Posterior vena cava (tissue), 2 donors: ENCODE data around the gene HES4. TPM values are rescaled to one million over a fixed set of nuclear protein-coding genes. Genes with fewer than 3 reads are reported as not detected.

Experiments used
- DNase-seq: peaks from one replicate; pipeline ENCODE4 v3.0.0-alpha.2; 2020; ENCODE audit warnings: low spot score
- intact Hi-C, 2 donors: fragments of 100-400 bp; cut with DNase I; formaldehyde crosslinking; loops; one replicate each; pipeline versions ENCODE4 v1.14.1 to v1.14.2; 2022 to 2023
- long read RNA-seq, 2 donors: library from polyadenylated mRNA; unstranded; transcript quantifications; one replicate each; pipeline ENCODE4 v2.0.0, GENCODE V29; 2020 to 2021
- total RNA-seq, 2 donors: library from RNA; stranded (reverse); fragmentation: NEBNext Ultra II Directional; extraction: Animal tissue kit (Norgen Biotek cat#: 25700); gene quantifications; one replicate each; pipeline ENCODE4 v1.2.1, GENCODE V29; 2021
- donor health status: DM: yes; HTN: yes; CAD: no.
- donor health status: DM: yes; HTN: yes; CAD: no.

Gene HES4
- 10 to 100 TPM; 53.5 to 54.4 TPM for total RNA-seq
- long read RNA-seq, donor 1, transcript HES4-203 (2 exons, 1,038 nt), result minor isoform, 6 of 34 reads
- long read RNA-seq, donor 1, transcript HES4-202 (3 exons, 1,040 nt), result minor isoform, 5 of 34 reads
- long read RNA-seq, donor 1, transcript HES4-201 (4 exons, 899 nt), result major isoform, 12 of 34 reads
- long read RNA-seq, donor 1, partial matches to known transcripts, result 2 of 34 reads
- long read RNA-seq, donor 1, other reads (novel, unspliced or antisense), result 5 of 34 reads
- long read RNA-seq, donor 2, result 0 reads

GRCh38 chr1:999725-1000356 is at the start of gene HES4:
Gene HES4 (minus strand): TSS chr1:1000097. CDS start chr1:999973, 124 bp downstream.
- intact Hi-C loops, result no loop called here
- peak; percentile 97 for DNase-seq

- no peak for DNase-seq
- intact Hi-C loops, result no loop called here
Observed at GRCh38 chr1:1048765-1049164, 48.9 kb upstream of the HES4 start.

GRCh38 chr1:1047963-1048362 is 48.1 kb upstream of the HES4 start:
- no peak for DNase-seq
- intact Hi-C loops, result no loop called here

- no peak for DNase-seq
- intact Hi-C loops, result no loop called here
Observed at GRCh38 chr1:1047407-1047806, 47.5 kb upstream of the HES4 start.

GRCh38 chr1:1046767-1047166 is 46.9 kb upstream of the HES4 start:
- intact Hi-C loops, result no loop called here
- DNase-seq, result no peak

GRCh38 chr1:1046243-1046642 is 46.3 kb upstream of the HES4 start:
- no peak for DNase-seq
- intact Hi-C loops, result no loop called here

GRCh38 chr1:1045129-1045528 is 45.2 kb upstream of the HES4 start:
- intact Hi-C loops, result no loop called here
- DNase-seq, result no peak

- DNase-seq, result no peak
- intact Hi-C loops, result no loop called here
Observed at GRCh38 chr1:1044455-1045078, 44.7 kb upstream of the HES4 start.

GRCh38 chr1:1043921-1044320 is 44.0 kb upstream of the HES4 start:
- DNase-seq, result no peak
- intact Hi-C loops, result no loop called here

GRCh38 chr1:1043411-1043810 is 43.5 kb upstream of the HES4 start:
- intact Hi-C loops, result no loop called here
- no peak for DNase-seq

GRCh38 chr1:1042835-1043234 is 42.9 kb upstream of the HES4 start:
- intact Hi-C loops, result no loop called here
- no peak for DNase-seq

GRCh38 chr1:1041873-1042272 is 42.0 kb upstream of the HES4 start:
- no peak for DNase-seq
- intact Hi-C loops, result no loop called here

GRCh38 chr1:1041092-1041523 is 41.2 kb upstream of the HES4 start:
- intact Hi-C loops, result no loop called here
- DNase-seq, result no peak

GRCh38 chr1:1040004-1040991 is 40.4 kb upstream of the HES4 start:
- intact Hi-C loops, result no loop called here
- DNase-seq, result no peak

GRCh38 chr1:1039145-1039910 is 39.4 kb upstream of the HES4 start:
- DNase-seq, result no peak
- intact Hi-C loops, result no loop called here

GRCh38 chr1:1038694-1039093 is 38.8 kb upstream of the HES4 start:
- intact Hi-C loops, result no loop called here
- no peak for DNase-seq

GRCh38 chr1:1037366-1038327 is 37.8 kb upstream of the HES4 start:
- no peak for DNase-seq

More at GRCh38 chr1:1037366-1038327, 37.8 kb upstream of the HES4 start:
- intact Hi-C loops, result no loop called here
